HEK293T (cell line): ENCODE data around the gene C19orf73.

ENCODE experiments used
- CTCF ChIA-PET: fragments of 350-600 bp; formaldehyde crosslinking; extraction: SDS; loops from one replicate; lab custom pipeline; 2021; ENCODE audit warnings: antibody characterized with exemption, inconsistent platforms; lab: Yijun Ruan, JAX
- POLR2A ChIA-PET: fragments of 350-600 bp; formaldehyde crosslinking; extraction: SDS; loops from one replicate; lab custom pipeline; 2020; ENCODE audit warnings: antibody characterized with exemption, inconsistent platforms; lab: Yijun Ruan, JAX
- DNase-seq: peaks from one replicate; pipeline ENCODE4 v3.0.0; 2012; ENCODE audit warnings: mixed read lengths; ENCODE audit errors: extremely low spot score
- ARNT ChIP-seq: fragments of 450-650 bp; IDR thresholded peaks from 2 replicates; pipeline ENCODE4 v1.6.1; 2017; ENCODE audit warnings: mild to moderate bottlenecking
- BHLHE40 ChIP-seq: fragments of 450-650 bp; IDR thresholded peaks from 2 replicates; pipeline ENCODE4 v1.6.1; 2016; ENCODE audit warnings: mild to moderate bottlenecking, moderate library complexity, borderline replicate concordance
- CTBP1 ChIP-seq: fragments of 450-650 bp; IDR thresholded peaks from 2 replicates; pipeline ENCODE4 v1.6.1; 2016; ENCODE audit warnings: borderline replicate concordance
- ELF4 ChIP-seq: fragments of 450-650 bp; IDR thresholded peaks from 2 replicates; pipeline ENCODE4 v1.6.1; 2017; ENCODE audit warnings: antibody characterized with exemption
- FOXA1 ChIP-seq: fragments of 450-650 bp; IDR thresholded peaks from 2 replicates; pipeline ENCODE4 v1.6.1; 2016; ENCODE audit warnings: mild to moderate bottlenecking
- FOXK2 ChIP-seq: fragments of 450-650 bp; IDR thresholded peaks from 2 replicates; pipeline ENCODE4 v1.6.1; 2016; ENCODE audit warnings: mild to moderate bottlenecking
- FOXM1 ChIP-seq: fragments of 450-650 bp; IDR thresholded peaks from 2 replicates; pipeline ENCODE4 v1.6.1; 2017; ENCODE audit warnings: mild to moderate bottlenecking, borderline replicate concordance
- HDGF ChIP-seq: fragments of 450-650 bp; IDR thresholded peaks from 2 replicates; pipeline ENCODE4 v1.6.1; 2017; ENCODE audit warnings: antibody characterized with exemption, borderline replicate concordance
- L3MBTL2 ChIP-seq: fragments of 450-650 bp; conservative IDR thresholded peaks from 2 replicates; pipeline ENCODE4 v1.6.1; 2016; ENCODE audit warnings: mild to moderate bottlenecking
- LEF1 ChIP-seq: fragments of 450-650 bp; IDR thresholded peaks from 2 replicates; pipeline ENCODE4 v1.6.1; 2017; ENCODE audit warnings: mild to moderate bottlenecking, borderline replicate concordance
- NFRKB ChIP-seq: fragments of 450-650 bp; IDR thresholded peaks from 2 replicates; pipeline ENCODE4 v1.6.1; 2016; ENCODE audit warnings: mild to moderate bottlenecking, moderate library complexity
- PKNOX1 ChIP-seq: fragments of 450-650 bp; IDR thresholded peaks from 2 replicates; pipeline ENCODE4 v1.6.1; 2016
- SP1 ChIP-seq: fragments of 450-650 bp; IDR thresholded peaks from 2 replicates; pipeline ENCODE4 v1.6.1; 2017
- SUZ12 ChIP-seq: fragments of 450-650 bp; IDR thresholded peaks from 2 replicates; pipeline ENCODE4 v1.6.1; 2016; ENCODE audit warnings: mild to moderate bottlenecking
- TARDBP ChIP-seq: fragments of 450-650 bp; IDR thresholded peaks from 2 replicates; pipeline ENCODE4 v1.6.1; 2016
- ZNF384 ChIP-seq: fragments of 450-650 bp; IDR thresholded peaks from 2 replicates; pipeline ENCODE4 v1.6.1; 2016

The C19orf73 gene

GRCh38 chr19:49155005-49155819, 36.3 kb upstream of the C19orf73 start, which contains the start of gene HRC:
Gene HRC (minus strand): TSS chr19:49155396. CDS start chr19:49155237, 159 bp downstream.
- POLR2A ChIA-PET = no interaction called here

GRCh38 chr19:49154279-49154678, 35.3 kb upstream of the C19orf73 start:
- CTCF ChIA-PET = no interaction called here
- POLR2A ChIA-PET = no interaction called here
- no peak for TF ChIP-seq ARNT
- no peak for TF ChIP-seq ZNF384
- no peak for TF ChIP-seq L3MBTL2
- no peak for TF ChIP-seq HDGF
- TF ChIP-seq FOXM1 = no peak
- TF ChIP-seq NFRKB = no peak
- no peak for TF ChIP-seq FOXA1
- no peak for TF ChIP-seq FOXK2
- no peak for TF ChIP-seq SUZ12
- TF ChIP-seq CTBP1 = no peak
- TF ChIP-seq SP1 = no peak
- no peak for TF ChIP-seq TARDBP
- TF ChIP-seq PKNOX1 = no peak
- no peak for TF ChIP-seq ELF4
- no peak for TF ChIP-seq LEF1
- TF ChIP-seq BHLHE40 = no peak
- no peak for DNase-seq

More at GRCh38 chr19:49155005-49155819, 36.3 kb upstream of the C19orf73 start, which contains the start of gene HRC:
- TF ChIP-seq PKNOX1 (no peak), FOXA1 (no peak), SUZ12 (no peak), BHLHE40 (no peak), ZNF384 (no peak), ELF4 (no peak), NFRKB (no peak), L3MBTL2 (no peak), FOXK2 (no peak), ARNT (no peak), CTBP1 (no peak), SP1 (no peak), TARDBP (no peak), HDGF (no peak), FOXM1 (no peak)
- no peak for DNase-seq
- CTCF ChIA-PET = no interaction called here

GRCh38 chr19:49153167-49153809, 34.3 kb upstream of the C19orf73 start:
- ChIA-PET CTCF (no interaction called here), POLR2A (no interaction called here)
- no peak for DNase-seq
- TF ChIP-seq SUZ12 (no peak), BHLHE40 (no peak), FOXM1 (no peak), TARDBP (no peak), ZNF384 (no peak), CTBP1 (no peak), L3MBTL2 (no peak), ELF4 (no peak), FOXK2 (no peak), PKNOX1 (no peak)

DNA sequence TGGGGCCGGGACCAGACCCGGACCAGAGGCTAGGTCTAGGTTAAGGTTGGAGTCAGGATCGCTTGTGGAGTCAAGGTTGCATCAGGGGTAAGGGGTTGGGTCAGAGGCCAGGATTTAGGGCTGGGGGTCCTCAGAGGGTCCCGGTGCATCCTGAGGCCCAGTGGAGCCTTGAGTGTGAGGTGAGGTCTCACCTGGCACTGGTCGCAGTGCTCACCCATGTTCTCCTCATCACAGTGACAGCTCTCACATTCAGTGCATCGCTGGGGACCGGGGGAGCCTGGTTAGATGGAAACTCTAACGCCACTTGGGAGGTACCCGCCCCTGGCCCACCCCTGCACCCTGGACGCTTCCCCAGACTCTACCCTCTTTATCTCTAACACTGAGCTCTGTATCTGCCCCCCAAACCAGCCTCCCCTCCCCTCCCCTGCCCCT, 33.2 kb upstream of the C19orf73 start:
- CTCF ChIA-PET = no interaction called here

DNA sequence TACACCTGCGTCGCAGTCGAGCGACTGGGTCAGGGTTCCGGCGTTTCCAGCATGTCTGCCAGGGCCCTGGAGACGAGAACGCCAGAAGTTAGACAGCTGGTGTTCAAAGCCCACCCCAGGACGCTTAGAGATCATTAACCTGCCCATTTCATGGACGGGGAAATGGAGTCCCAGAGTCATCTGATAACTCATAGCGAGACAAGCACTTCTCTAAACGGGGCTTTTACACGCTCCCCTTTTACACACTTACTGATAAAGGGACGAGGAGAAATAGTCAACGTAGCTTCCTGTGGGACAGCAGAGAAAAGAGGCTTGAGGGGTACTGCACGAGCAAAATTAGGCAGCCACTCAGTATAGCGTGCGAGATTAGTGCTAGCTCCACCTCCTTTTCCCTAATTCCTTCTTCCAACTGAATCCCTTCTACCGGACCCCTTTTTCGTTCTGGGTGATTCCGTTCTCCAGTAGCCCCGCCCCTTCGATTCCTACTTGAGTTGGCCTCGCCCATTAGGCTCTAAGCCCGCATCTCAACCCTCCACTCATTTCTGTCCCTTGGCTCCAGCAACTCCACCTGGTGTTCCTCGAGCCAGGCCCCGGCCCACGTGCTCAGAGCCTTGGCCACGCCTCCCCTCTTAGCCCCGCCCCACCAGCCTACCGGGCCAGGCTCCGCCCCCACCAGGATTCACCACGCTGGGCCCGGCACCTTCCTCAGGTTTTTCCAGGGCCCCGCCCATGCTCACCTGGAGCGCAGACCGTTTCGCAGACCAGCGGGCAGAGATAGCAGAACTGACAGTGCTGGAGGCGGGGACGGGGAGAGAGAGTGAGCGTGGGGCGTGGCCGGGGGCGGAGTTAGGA, 32.5 kb upstream of the C19orf73 start:
- POLR2A ChIA-PET = interaction anchor here (1.2 kb wide), 1 partner anchor 8 kb away, joined by 6 read pairs; no protein-coding TSS in a partner anchor
- DNase-seq = peak; percentile 89
- CTCF ChIA-PET = interaction anchor here (2.0 kb wide), 1 partner anchor 47 kb away, joined by 5 read pairs; no protein-coding TSS in a partner anchor
- TF ChIP-seq FOXK2 (no peak), CTBP1 (no peak), NFRKB (no peak), PKNOX1 (no peak), L3MBTL2 (peak; percentile 94), SP1 (no peak; the same call in 1 of the 2 replicates), LEF1 (no peak), ZNF384 (no peak)

More for the DNA sequence above, 33.2 kb upstream of the C19orf73 start:
- POLR2A ChIA-PET = no interaction called here
- no peak for TF ChIP-seq ELF4
- TF ChIP-seq FOXK2 = no peak
- no peak for TF ChIP-seq HDGF
- TF ChIP-seq SP1 = no peak
- no peak for TF ChIP-seq FOXM1
- no peak for TF ChIP-seq ARNT
- no peak for TF ChIP-seq LEF1
- no peak for TF ChIP-seq ZNF384
- TF ChIP-seq TARDBP = no peak
- DNase-seq = no peak
